Smooth muscle cell (in vitro differentiated cells): ENCODE measurements around the gene TMEM240. TPM values are rescaled to one million over a fixed set of nuclear protein-coding genes. Genes with fewer than 3 reads are reported as not detected.
"Not testable (repeated sequence)": the region's sequence is repeated elsewhere in the genome, so short reads cannot be mapped to it uniquely, and the experiment has no call there.

Experiments used
- DNase-seq: peaks from one replicate; lab custom pipeline; 2025; ENCODE audit not compliant: unreplicated experiment; lab: John Stamatoyannopoulos, UW
- H2AFZ ChIP-seq: fragments of 200-600 bp; sonication (generic); 2 replicates; pipeline ENCODE4 v1.6.0; 2016; ENCODE audit warnings: antibody characterized with exemption, low read depth, mild to moderate bottlenecking
- H3F3A ChIP-seq: fragments of 200-600 bp; sonication (generic); 2 replicates; pipeline ENCODE4 v1.6.0; 2017; ENCODE audit warnings: antibody characterized with exemption, low read depth
- H3K27ac ChIP-seq: fragments of 200-600 bp; sonication (generic); 2 replicates; pipeline ENCODE4 v1.5.1; 2016; ENCODE audit warnings: low read depth, mild to moderate bottlenecking
- H3K27me3 ChIP-seq: fragments of 200-600 bp; sonication (generic); 2 replicates; pipeline ENCODE4 v1.6.1; 2016; ENCODE audit warnings: low read depth, mild to moderate bottlenecking
- H3K36me3 ChIP-seq: fragments of 200-600 bp; sonication (generic); 2 replicates; pipeline ENCODE4 v1.5.1; 2016; ENCODE audit warnings: low read depth
- H3K4me1 ChIP-seq: fragments of 200-600 bp; sonication (generic); 2 replicates; pipeline ENCODE4 v1.5.1; 2016; ENCODE audit warnings: low read depth
- H3K4me2 ChIP-seq: fragments of 200-600 bp; sonication (generic); 2 replicates; pipeline ENCODE4 v1.6.0; 2016; ENCODE audit warnings: mild to moderate bottlenecking
- H3K4me3 ChIP-seq: fragments of 200-600 bp; sonication (generic); 2 replicates; pipeline ENCODE4 v1.5.1; 2016; ENCODE audit warnings: mild to moderate bottlenecking
- H3K79me2 ChIP-seq: fragments of 200-600 bp; sonication (generic); 2 replicates; pipeline ENCODE4 v1.6.0; 2016; ENCODE audit warnings: low read depth, mild to moderate bottlenecking
- H3K9ac ChIP-seq: fragments of 200-600 bp; sonication (generic); 2 replicates; pipeline ENCODE4 v1.6.0; 2016; ENCODE audit warnings: low read depth
- H3K9me3 ChIP-seq: fragments of 200-600 bp; sonication (generic); replicated peaks from 2 replicates; pipeline ENCODE4 v1.5.1; 2016; ENCODE audit warnings: low read depth
- H4K20me1 ChIP-seq: fragments of 200-600 bp; sonication (generic); 2 replicates; pipeline ENCODE4 v1.6.0; 2016; ENCODE audit warnings: low read depth
- WGBS: methylation state at CpG from one replicate; pipeline ENCODE4 v1.1.7; 2016; ENCODE audit warnings: low lambda C conversion rate; 5-methylcytosine and 5-hydroxymethylcytosine counted together
- polyA plus RNA-seq: library from polyadenylated mRNA; unstranded; fragments of >200 nt; fragmentation: Nextera tagmentation; extraction: Ambion mirVana; gene quantifications from 2 replicates; pipeline ENCODE4 v1.2.1, GENCODE V29; 2016
- total RNA-seq: library from RNA; depleted of rRNA; stranded (reverse); fragments of >200 nt; gene quantifications from 2 replicates; pipeline ENCODE4 v1.2.3, GENCODE V29; 2014
- TF ChIP-seq, protein P1 (sequence below): fragments of 200-600 bp; sonication (generic); IDR thresholded peaks from 2 replicates; pipeline ENCODE4 v1.5.1; 2017; ENCODE audit warnings: borderline replicate concordance, mild to moderate bottlenecking, antibody characterized with exemption; ENCODE audit not compliant: insufficient read depth, poor library complexity, severe bottlenecking

TMEM240 gene
- total and polyA plus RNA-seq, 2 experiments from 2014 or later = 2.7 to 12.2 TPM

- H3F3A ChIP-seq = no peaks in the 10 kb centered on the region
- H2AFZ ChIP-seq = no peak overlapping the region
- H4K20me1 ChIP-seq = no peaks in the 10 kb centered on the region
- TF ChIP-seq, protein P1, sequence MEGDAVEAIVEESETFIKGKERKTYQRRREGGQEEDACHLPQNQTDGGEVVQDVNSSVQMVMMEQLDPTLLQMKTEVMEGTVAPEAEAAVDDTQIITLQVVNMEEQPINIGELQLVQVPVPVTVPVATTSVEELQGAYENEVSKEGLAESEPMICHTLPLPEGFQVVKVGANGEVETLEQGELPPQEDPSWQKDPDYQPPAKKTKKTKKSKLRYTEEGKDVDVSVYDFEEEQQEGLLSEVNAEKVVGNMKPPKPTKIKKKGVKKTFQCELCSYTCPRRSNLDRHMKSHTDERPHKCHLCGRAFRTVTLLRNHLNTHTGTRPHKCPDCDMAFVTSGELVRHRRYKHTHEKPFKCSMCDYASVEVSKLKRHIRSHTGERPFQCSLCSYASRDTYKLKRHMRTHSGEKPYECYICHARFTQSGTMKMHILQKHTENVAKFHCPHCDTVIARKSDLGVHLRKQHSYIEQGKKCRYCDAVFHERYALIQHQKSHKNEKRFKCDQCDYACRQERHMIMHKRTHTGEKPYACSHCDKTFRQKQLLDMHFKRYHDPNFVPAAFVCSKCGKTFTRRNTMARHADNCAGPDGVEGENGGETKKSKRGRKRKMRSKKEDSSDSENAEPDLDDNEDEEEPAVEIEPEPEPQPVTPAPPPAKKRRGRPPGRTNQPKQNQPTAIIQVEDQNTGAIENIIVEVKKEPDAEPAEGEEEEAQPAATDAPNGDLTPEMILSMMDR = no peak
- peaks cover 6% of the 10 kb centered on the region for H3K9me3 ChIP-seq
- peaks cover 17% of the 10 kb centered on the region for H3K36me3 ChIP-seq
- no peak overlapping the region for H3K9ac ChIP-seq
- DNase-seq = no peak
- no peaks in the 10 kb centered on the region for H3K27me3 ChIP-seq
- H3K4me2 ChIP-seq = no peak overlapping the region
- H3K4me1 ChIP-seq = no peaks in the 10 kb centered on the region
- over 99% methylated on average over 18 of the region's 18 CpGs for WGBS
- no peak overlapping the region for H3K4me3 ChIP-seq
- no peak overlapping the region for H3K27ac ChIP-seq
- H3K79me2 ChIP-seq = no peaks in the 10 kb centered on the region
Observed at GRCh38 chr1:1487701-1488100, 52.7 kb downstream of the TMEM240 start.

DNA sequence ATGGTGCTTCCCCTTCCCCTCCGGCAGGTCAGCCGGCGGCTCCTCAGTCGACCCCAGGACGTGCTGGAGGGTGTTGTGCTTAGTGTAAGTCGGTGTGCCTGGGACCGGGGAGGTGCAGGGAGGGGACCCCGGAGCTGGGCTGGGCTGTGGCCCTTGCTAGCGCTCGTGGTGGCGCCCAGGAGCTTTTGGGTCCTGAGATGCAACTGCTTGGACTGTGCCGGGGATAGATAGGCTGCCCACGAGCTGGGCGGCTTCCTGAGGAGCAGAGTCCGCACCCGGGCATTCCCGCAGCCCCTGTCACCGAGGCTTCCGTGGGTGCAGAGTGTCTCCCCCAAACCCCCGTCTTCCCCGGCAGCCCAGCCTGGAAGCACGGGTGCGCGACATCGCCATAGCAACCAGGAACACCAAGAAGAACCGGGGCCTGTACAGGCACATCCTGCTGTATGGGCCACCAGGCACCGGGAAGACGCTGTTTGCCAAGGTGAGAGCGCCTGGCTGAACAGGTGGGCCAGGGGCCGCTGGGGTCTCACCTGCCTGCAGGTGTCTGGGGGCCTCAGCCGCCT is 54.6 kb downstream of the TMEM240 start:
- not testable (repeated sequence) for H3K36me3 ChIP-seq, H3K4me3 ChIP-seq, H3K27ac ChIP-seq, H3F3A ChIP-seq, H3K4me1 ChIP-seq, H3K9ac ChIP-seq, H4K20me1 ChIP-seq, H2AFZ ChIP-seq, DNase-seq, H3K79me2 ChIP-seq, H3K4me2 ChIP-seq, H3K9me3 ChIP-seq, H3K27me3 ChIP-seq
- 97% methylated on average over 27 of the region's 31 CpGs for WGBS

DNA sequence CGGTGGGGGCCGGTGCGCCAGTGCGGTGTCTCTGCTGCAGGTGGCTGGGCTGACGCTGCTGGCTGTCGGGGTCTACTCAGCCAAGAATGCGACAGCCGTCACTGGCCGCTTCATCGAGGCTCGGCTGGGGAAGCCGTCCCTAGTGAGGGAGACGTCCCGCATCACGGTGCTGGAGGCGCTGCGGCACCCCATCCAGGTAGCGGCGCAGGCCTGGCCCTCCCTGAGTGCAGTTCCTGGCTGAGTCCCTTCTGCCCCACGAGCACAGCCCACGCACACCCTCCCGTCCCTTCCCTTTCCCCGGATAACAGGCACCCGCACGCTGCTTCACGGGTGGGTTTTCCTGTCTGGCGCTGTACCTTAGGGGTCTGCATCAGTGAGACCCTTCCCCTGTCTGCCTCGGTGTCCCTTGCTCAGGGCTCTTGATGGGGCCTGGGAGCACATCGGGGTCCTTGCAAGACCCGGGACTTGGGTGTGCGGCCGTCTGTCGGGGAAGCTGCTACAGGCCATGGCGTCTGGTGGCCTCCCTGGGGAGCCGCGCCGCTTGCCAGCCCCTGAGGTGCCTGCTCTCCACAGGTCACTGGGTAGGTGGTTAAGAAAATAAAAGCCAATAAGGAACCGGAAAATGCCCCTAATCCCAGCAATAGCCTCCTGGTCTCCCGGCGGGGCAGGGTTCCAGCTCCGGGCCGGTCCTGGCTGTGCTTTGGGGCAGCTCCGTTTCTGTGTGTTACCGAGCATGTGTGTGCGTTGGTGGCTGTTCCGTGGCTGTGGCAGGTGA is 55.3 kb downstream of the TMEM240 start:
- not testable (repeated sequence) for DNase-seq, H3K27me3 ChIP-seq, H3K4me1 ChIP-seq, H3F3A ChIP-seq, H3K4me3 ChIP-seq, H3K9ac ChIP-seq, H3K4me2 ChIP-seq, H3K36me3 ChIP-seq, H2AFZ ChIP-seq, H4K20me1 ChIP-seq, H3K27ac ChIP-seq, H3K79me2 ChIP-seq, H3K9me3 ChIP-seq
- 98% methylated on average over 32 of the region's 46 CpGs for WGBS

Other genes starting within 250 kb of the TMEM240 start
- gene ACAP3, start 232.7 kb downstream of the TMEM240 start, total RNA-seq = 29.9 and 33.7 TPM in 2 replicates
- 63.9 and 72.6 TPM in 2 replicates for gene ACAP3, start 232.7 kb downstream of the TMEM240 start, polyA plus RNA-seq
- 16.7 and 23.6 TPM in 2 replicates for gene PUSL1, start 232.0 kb downstream of the TMEM240 start, total RNA-seq
- 31.4 and 34.1 TPM in 2 replicates for gene PUSL1, start 232.0 kb downstream of the TMEM240 start, polyA plus RNA-seq
- gene INTS11, start 216.0 kb downstream of the TMEM240 start, total RNA-seq = 48.5 and 49.3 TPM in 2 replicates
- gene INTS11, start 216.0 kb downstream of the TMEM240 start, polyA plus RNA-seq = 63.1 and 82.1 TPM in 2 replicates
- 13.8 and 16.2 TPM in 2 replicates for gene CPTP, start 215.8 kb downstream of the TMEM240 start, total RNA-seq
- gene CPTP, start 215.8 kb downstream of the TMEM240 start, polyA plus RNA-seq = 32.5 and 34.3 TPM in 2 replicates
- gene TAS1R3, start 209.3 kb downstream of the TMEM240 start, total RNA-seq = 0.18 and 0.36 TPM in 2 replicates
- gene TAS1R3, start 209.3 kb downstream of the TMEM240 start, polyA plus RNA-seq = 0.39 and 0.79 TPM in 2 replicates
- 28.5 and 37.8 TPM in 2 replicates for gene DVL1, start 191.2 kb downstream of the TMEM240 start, total RNA-seq
- 28.7 and 43.5 TPM in 2 replicates for gene DVL1, start 191.2 kb downstream of the TMEM240 start, polyA plus RNA-seq
- 240 and 266 TPM in 2 replicates for gene MXRA8, start 182.1 kb downstream of the TMEM240 start, total RNA-seq
- gene MXRA8, start 182.1 kb downstream of the TMEM240 start, polyA plus RNA-seq = 473 and 597 TPM in 2 replicates
- gene AURKAIP1, start 165.4 kb downstream of the TMEM240 start, total RNA-seq = 60.1 and 81.8 TPM in 2 replicates
- 214 and 245 TPM in 2 replicates for gene AURKAIP1, start 165.4 kb downstream of the TMEM240 start, polyA plus RNA-seq
- 172 and 180 TPM in 2 replicates for gene CCNL2, start 141.3 kb downstream of the TMEM240 start, total RNA-seq
- gene CCNL2, start 141.3 kb downstream of the TMEM240 start, polyA plus RNA-seq = 144 and 226 TPM in 2 replicates
- gene MRPL20, start 133.3 kb downstream of the TMEM240 start, total RNA-seq = 99.0 and 99.6 TPM in 2 replicates
- 147 and 161 TPM in 2 replicates for gene MRPL20, start 133.3 kb downstream of the TMEM240 start, polyA plus RNA-seq
- 5.3 and 10.1 TPM in 2 replicates for gene ANKRD65, start 119.3 kb downstream of the TMEM240 start, total RNA-seq
- gene ANKRD65, start 119.3 kb downstream of the TMEM240 start, polyA plus RNA-seq = 6.1 and 30.1 TPM in 2 replicates
- gene VWA1, start 104.9 kb downstream of the TMEM240 start, total RNA-seq = 25.1 and 29.5 TPM in 2 replicates
- gene VWA1, start 104.9 kb downstream of the TMEM240 start, polyA plus RNA-seq = 79.2 and 156 TPM in 2 replicates
- 0.09 and 0.40 TPM in 2 replicates for gene ATAD3C, start 90.9 kb downstream of the TMEM240 start, total RNA-seq
- 0.86 and 2.6 TPM in 2 replicates for gene ATAD3C, start 90.9 kb downstream of the TMEM240 start, polyA plus RNA-seq
- gene ATAD3B, start 68.9 kb downstream of the TMEM240 start, total RNA-seq = 6.7 and 8.6 TPM in 2 replicates
- gene ATAD3B, start 68.9 kb downstream of the TMEM240 start, polyA plus RNA-seq = 20.2 and 27.4 TPM in 2 replicates
- 14.3 and 16.0 TPM in 2 replicates for gene ATAD3A, start 28.5 kb downstream of the TMEM240 start, total RNA-seq
- 58.0 and 68.7 TPM in 2 replicates for gene ATAD3A, start 28.5 kb downstream of the TMEM240 start, polyA plus RNA-seq
- gene SSU72, start 34.2 kb upstream of the TMEM240 start, total RNA-seq = 77.3 and 116 TPM in 2 replicates
- 223 and 231 TPM in 2 replicates for gene SSU72, start 34.2 kb upstream of the TMEM240 start, polyA plus RNA-seq
- gene FNDC10, start 59.5 kb upstream of the TMEM240 start, total RNA-seq = 3.3 and 9.1 TPM in 2 replicates
- 14.2 and 22.5 TPM in 2 replicates for gene FNDC10, start 59.5 kb upstream of the TMEM240 start, polyA plus RNA-seq
- gene MIB2, start 74.9 kb upstream of the TMEM240 start, total RNA-seq = 21.9 and 42.7 TPM in 2 replicates
- gene MIB2, start 74.9 kb upstream of the TMEM240 start, polyA plus RNA-seq = 61.2 and 71.2 TPM in 2 replicates
- gene MMP23B, start 91.5 kb upstream of the TMEM240 start, total RNA-seq = 81.7 and 89.8 TPM in 2 replicates
- 197 and 218 TPM in 2 replicates for gene MMP23B, start 91.5 kb upstream of the TMEM240 start, polyA plus RNA-seq
- 12.1 and 15.6 TPM in 2 replicates for gene CDK11B, start 118.4 kb upstream of the TMEM240 start, total RNA-seq
- 13.7 and 21.1 TPM in 2 replicates for gene CDK11B, start 118.4 kb upstream of the TMEM240 start, polyA plus RNA-seq
- 24.2 and 32.4 TPM in 2 replicates for gene SLC35E2B, start 152.2 kb upstream of the TMEM240 start, total RNA-seq
- 19.7 and 22.6 TPM in 2 replicates for gene SLC35E2B, start 152.2 kb upstream of the TMEM240 start, polyA plus RNA-seq
- gene CDK11A, start 183.7 kb upstream of the TMEM240 start, total RNA-seq = 9.0 and 20.9 TPM in 2 replicates
- gene CDK11A, start 183.7 kb upstream of the TMEM240 start, polyA plus RNA-seq = 19.8 and 31.2 TPM in 2 replicates
- gene NADK, start 237.8 kb upstream of the TMEM240 start, total RNA-seq = 27.2 and 32.7 TPM in 2 replicates
- gene NADK, start 237.8 kb upstream of the TMEM240 start, polyA plus RNA-seq = 37.8 and 39.0 TPM in 2 replicates